ENCODE measurements around the gene PAX5.

The PAX5 gene

GRCh38 chr9:36833954-36834353 is 200.1 kb downstream of the PAX5 start:
- TF ChIP-seq, protein P1, sequence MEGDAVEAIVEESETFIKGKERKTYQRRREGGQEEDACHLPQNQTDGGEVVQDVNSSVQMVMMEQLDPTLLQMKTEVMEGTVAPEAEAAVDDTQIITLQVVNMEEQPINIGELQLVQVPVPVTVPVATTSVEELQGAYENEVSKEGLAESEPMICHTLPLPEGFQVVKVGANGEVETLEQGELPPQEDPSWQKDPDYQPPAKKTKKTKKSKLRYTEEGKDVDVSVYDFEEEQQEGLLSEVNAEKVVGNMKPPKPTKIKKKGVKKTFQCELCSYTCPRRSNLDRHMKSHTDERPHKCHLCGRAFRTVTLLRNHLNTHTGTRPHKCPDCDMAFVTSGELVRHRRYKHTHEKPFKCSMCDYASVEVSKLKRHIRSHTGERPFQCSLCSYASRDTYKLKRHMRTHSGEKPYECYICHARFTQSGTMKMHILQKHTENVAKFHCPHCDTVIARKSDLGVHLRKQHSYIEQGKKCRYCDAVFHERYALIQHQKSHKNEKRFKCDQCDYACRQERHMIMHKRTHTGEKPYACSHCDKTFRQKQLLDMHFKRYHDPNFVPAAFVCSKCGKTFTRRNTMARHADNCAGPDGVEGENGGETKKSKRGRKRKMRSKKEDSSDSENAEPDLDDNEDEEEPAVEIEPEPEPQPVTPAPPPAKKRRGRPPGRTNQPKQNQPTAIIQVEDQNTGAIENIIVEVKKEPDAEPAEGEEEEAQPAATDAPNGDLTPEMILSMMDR (IDR thresholded peaks at IDR 0.05; ENCODE audit: extremely low read depth, missing control alignments), result no peak
- no peak for DNase-seq (ENCODE audit: low spot score)

DNA sequence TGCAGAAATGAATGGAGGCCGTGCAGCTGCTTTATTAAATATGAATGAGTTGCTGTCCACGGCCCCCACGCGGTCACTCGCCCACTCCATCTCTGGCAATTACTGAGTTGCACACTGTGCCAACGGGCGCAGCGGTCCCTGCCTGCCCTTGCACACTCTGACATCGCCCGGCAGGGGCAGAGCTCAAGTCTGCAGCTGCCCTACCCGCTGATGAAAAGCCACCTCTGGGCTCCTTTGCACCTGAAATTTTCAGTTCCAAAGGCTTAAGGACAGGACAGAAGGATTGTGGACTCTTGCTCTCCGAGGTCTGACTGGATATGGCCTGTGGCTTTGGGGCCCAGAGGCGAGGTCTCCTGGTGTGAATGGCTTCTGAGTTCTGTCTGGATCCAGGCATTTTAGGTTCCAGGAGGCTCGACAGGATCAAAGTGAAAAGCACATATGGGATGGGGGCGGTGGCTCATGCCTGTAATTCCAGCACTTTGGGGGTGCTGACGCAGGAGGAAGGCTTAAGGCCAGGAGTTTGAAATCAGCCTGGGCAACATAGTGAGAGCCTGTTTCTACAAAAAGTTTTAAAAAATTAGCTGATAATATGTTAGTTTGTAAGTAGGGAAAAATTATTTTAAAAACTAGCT is 201.8 kb downstream of the PAX5 start:
- TF ChIP-seq, protein P1 (IDR thresholded peaks at IDR 0.05; ENCODE audit: extremely low read depth, missing control alignments), result no peak
- DNase-seq (ENCODE audit: low spot score), result no peak

GRCh38 chr9:36831381-36832161 is 202.5 kb downstream of the PAX5 start:
- TF ChIP-seq, protein P1 (IDR thresholded peaks at IDR 0.05; ENCODE audit: extremely low read depth, missing control alignments), result no peak
- DNase-seq (ENCODE audit: low spot score), result no peak

DNA sequence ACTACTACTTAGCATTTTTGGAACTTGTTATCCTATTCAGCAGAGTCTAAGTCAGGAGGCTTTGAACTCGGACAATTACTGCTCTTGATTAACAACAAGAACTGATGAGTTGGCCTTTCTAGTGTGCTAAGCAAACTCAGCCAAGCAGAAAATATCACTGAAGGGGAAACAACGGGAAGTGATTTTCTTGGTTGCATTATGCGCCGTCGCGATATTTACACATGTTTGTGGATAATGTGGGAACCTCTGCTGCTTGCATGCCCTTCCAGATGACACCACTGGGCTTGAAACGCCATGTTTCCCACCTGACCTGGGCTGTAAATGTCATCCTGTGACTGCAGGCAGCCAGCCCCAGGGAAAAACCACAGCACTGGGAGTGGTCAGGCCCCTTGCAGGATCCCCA is 205.5 kb downstream of the PAX5 start:
- no peak for DNase-seq (ENCODE audit: low spot score)
- TF ChIP-seq, protein P1 (IDR thresholded peaks at IDR 0.05; ENCODE audit: extremely low read depth, missing control alignments), result no peak

DNA sequence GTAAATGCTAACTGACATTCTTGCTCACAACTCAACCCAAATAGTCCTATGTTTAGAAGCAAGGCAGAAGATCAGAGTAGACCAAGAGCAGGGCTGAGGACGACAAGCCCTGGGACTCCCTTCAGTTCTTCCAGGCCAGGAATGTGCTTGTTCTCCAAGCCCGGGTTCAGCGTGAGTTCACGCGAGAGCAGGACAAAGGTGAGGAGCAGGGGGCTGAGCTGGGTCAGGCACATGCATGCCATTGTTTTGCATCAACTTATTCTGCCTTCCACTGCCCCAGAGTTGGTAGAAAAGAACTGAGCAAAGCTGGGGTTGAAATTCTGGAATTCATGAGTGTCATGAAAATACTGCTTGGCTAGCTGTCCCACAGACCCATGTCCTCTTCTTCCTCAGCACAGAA is 206.5 kb downstream of the PAX5 start:
- TF ChIP-seq, protein P1 (IDR thresholded peaks at IDR 0.05; ENCODE audit: extremely low read depth, missing control alignments), result no peak
- DNase-seq (ENCODE audit: low spot score), result no peak

GRCh38 chr9:36826581-36826980 is 207.5 kb downstream of the PAX5 start:
- TF ChIP-seq, protein P1 (IDR thresholded peaks at IDR 0.05; ENCODE audit: extremely low read depth, missing control alignments), result no peak
- DNase-seq (ENCODE audit: low spot score), result no peak

GRCh38 chr9:36825179-36825578 is 208.9 kb downstream of the PAX5 start:
- DNase-seq (ENCODE audit: low spot score), result no peak
- TF ChIP-seq, protein P1 (IDR thresholded peaks at IDR 0.05; ENCODE audit: extremely low read depth, missing control alignments), result no peak

Measured in GM20000 (cell line).